ENCODE data around the gene TEX51.

Gene TEX51

DNA sequence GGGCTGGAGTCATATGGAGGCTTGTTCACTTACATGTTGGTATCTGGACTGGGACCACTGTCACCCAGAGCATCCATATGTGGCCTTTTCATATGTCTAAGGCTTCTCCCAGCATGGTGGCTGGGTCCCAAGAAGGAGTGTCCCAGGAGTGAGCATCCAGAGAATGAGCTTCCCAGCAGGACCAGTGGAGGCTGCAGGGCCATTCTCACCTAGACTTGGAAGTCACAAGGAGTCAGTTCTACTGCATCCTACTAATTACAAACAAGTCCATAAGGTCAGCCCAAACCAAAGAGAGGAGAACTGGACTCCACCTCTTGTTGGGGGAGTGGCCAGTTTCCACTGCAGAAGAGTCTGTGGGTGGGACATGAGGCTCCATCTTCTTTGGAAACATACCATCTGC is 5.1 kb upstream of the TEX51 start:
- no peak for DNase-seq (ENCODE audit: low read depth)

DNA sequence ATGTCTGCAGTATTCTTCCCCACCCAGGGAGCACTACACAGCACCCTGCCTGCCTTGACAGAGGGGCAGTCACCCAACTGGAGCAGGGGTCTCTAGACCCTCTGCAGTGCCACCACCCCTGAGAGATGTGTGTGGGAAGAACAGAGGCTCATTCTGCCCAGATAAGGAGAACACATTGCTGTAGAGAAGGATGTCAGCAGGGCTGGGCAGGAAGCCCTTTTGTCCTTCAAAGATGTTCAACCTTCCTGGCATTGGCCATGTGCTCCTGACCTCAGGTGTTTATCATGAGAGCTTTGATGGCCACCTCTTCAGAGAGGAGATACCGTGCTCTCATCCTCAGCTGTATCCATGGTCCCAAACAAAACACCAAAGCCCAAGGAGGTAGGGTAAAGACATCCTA is 4.6 kb upstream of the TEX51 start:
- DNase-seq (ENCODE audit: low read depth), result no peak

DNA sequence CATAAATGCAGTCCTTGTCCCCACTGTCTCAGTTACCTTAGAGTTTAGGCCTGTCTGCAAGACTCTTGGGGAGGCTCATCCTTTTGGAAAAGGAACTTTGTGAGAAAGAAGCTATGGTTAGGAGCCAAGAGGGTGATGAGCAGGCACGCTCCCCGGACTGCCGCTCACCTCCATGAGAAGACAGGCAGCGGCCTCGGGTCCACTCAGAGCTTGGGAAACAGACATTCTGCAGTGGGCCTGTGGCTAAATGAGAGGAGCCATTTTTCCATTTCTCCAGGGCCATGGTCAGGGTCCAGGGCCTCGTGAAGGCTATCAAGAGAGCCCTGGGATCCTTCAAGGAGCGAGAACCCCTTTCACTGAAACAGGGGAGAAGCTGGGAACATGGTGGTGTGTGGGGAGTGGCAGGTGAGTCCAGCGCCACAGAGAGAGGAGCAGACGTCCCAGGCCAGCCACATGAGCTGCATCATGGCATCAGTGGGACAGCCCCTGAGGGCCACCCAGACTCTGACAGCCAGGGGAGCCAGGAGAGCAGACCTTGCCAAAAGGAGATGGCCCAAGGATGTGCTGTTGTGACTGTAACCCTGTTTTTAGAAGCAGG is 4.0 kb upstream of the TEX51 start:
- no peak for DNase-seq (ENCODE audit: low read depth)

DNA sequence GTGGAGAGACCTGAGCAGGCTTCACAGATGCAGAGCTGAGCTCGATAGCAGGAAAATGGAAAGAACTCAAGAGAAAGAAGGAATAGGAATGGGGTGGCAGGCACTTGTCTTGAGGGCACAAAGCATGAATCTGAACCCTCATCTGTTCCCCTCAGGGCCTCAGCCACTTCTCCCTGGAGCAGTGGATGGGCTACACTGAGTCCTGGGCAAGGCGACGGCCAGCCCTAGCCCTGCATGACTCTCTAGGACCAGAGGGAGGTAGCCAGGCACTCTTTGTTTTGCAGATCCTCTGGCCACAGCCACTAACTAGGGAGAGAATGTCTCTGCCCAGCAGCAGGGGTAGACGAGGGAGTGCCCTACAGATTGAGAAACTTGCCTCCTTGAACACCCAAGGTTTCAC is 3.4 kb upstream of the TEX51 start:
- no peak for DNase-seq (ENCODE audit: low read depth)

DNA sequence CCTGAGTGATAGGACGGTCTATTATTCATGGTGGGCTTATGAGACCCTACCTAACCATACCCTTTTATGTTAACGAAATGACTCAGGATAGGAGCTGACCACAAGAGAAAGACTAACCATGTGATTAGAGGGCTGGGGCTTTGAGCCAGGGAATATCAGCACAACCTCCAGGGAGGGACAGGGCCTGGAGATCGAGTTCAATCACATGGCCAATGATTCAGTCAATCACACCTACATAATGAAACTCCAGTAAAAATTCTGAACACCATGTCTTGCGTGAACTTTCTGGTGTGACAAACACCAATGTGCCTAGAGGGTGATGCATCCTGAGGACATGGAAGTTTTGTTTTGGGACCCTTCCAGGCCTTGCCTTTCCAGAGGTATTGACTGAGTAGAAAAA is 2.2 kb upstream of the TEX51 start:
- no peak for DNase-seq (ENCODE audit: low read depth)

DNA sequence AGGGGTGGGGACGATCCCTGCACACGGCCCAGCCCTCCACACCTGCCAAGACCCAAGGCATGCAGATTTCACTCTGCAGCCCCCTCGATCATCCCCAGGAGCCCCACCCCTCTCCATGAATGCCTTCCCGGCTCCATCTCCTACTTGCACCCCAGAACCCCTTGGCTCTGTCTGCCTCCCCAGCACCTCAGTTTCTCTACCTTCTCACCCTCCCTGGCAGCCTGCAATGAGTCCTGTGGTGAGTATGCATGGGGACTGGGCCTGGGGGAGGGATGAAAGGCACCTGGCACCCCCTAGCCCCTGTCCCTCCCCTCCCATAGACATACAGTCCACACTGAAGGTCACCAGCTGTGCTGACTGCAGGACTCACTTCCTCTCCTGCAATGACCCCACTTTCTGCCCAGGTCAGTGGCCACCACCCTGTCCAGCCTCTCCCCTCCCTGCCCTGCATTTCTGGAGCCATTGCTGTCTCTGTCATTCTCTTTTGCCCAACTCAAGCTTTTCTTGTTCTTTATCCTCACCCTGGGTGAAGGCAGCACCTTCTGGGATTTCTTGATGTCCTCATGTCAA is 1.0 kb downstream of the TEX51 start:
- no peak for DNase-seq (ENCODE audit: low read depth)

DNA sequence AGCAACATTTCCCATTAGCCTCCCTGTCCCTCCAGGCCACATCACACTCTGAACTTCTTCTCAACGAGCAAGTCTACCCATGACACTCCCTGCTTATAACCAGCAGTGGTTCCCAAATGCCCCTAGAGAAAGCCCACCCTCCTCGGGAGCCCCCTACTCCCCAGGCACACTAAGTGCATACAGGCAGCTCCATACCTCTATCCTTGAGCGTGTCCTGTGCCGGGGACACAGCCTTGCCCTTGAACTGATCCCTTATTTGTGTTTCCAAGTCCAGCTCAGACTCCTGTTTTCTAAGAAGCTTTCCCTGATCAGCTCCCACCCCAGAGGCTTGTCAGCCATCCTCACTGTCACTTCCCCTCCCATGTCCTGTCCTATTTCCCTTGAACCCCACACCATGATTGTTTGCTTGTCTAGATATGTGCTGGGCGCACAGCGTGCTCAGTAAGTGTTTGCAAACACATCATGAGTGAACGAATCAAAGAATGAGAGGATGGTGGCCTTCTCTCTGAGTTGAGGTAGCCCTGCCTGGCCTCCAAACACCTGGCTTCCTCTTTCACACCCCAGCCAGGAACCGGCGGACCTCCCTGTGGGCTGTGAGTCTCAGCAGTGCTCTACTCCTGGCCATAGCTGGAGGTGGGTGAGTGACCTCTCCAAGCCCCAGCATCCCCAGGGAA is 2.1 kb downstream of the TEX51 start:
- no peak for DNase-seq (ENCODE audit: low read depth)

DNA sequence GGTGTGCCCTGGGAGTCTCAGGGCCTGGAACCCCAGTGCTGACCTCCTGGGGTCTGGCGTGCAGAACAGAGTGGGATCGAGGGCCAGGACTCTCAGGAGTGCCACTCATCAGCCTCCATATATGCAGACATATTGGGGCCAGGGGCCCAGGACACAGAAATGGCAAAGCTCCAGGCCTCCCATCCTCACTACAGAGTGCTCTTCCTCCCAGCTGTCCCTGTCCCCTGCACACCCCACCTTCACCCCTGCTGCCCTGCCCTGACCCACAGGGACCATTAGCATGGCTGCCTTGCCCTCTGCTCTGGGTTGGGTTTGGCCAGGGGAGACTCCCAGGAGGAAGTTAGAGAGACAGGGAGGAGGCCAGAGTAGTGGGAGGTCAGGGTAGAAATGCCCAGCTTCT is 2.8 kb downstream of the TEX51 start:
- no peak for DNase-seq (ENCODE audit: low read depth)

DNA sequence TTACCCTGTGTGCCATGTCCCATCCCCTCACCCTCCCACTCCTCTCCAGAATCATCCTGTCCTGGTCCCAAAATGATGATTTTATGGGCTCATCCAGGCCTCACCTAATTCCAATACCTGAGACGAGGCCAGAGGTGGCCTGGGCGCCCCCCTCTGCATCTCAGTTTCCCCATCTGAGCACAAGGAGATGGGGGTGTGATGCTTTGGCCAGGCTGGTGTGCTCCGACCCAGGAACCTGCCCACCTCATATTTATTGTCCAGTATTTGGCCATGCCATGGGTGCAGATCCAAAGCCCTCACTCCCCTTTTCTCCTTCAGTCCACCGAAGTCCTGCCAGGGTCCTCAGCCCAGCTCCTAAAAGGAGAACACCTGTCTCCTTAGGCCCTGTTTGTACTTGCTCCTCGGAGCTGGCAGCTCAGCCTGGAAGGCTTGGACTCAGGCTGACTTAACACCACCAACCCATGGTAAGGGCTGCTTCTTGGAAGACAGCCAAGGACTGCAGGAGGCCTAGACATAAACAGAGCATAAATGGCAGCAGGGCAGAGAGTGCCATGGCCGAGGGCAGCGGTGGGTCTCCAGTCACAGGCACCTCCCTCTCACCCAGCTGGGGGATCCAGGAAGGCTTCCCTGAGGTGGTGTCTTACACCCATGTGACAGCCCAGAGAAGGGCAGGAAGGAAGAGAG is 3.6 kb downstream of the TEX51 start:
- DNase-seq (ENCODE audit: low read depth), result no peak

DNA sequence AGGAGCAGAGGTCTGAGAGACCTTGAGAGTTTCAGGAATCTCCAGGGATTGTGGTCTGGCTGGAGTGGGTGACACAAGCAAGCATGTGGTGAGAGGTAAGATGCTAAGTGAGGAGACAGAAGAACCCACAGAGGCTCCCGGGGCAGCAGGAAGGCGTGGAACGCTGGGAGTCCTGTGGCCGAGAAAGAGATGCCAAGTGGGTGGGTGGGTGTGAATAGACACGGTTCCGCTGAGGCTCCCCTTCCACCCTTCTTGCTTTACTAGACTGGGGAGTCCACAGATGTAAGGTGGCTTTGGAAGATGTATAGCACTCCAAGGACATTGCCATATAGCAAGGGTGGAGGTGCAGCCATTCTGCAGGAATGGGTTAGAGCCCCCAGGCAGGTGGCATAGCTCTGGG is 4.2 kb downstream of the TEX51 start:
- DNase-seq (ENCODE audit: low read depth), result no peak

DNA sequence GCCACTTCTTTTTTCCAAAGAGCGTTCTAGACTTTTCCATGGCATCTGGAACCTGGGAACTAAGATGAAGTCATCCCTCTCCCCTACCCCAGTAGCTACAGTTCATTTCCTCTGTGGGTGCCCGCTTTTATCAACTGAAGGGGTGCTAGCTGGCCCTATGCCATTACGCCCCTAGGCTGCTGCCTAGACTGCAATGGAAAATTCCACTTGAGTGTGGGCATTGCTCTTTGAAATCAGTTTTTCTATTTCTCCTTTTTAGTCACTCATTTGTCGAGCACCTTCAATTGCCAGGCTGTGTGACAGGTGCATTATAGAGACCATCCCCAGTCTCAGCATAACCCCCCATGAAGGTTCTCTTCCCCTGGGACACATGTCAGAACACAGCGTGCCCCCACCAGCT is 7.3 kb downstream of the TEX51 start:
- DNase-seq (ENCODE audit: low read depth), result no peak

DNA sequence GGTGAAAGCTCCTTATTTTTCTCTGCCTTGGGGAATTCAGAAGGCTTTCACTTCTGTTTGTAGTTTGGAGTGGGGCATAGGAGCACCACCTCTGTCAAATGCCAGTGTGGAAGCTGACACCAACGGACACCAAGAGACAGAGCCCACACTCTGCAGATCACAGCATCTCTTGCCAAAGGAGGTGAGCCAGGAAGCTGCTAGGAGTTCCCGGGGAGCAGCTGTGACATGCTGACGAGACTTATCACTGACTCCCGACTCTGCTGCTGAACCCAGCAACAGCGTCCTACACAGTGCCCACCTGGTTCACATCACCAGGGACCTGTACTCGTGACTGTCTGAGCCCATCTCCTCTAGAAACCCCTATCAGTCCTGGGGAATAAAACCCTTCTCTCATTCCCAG is 8.1 kb downstream of the TEX51 start:
- DNase-seq (ENCODE audit: low read depth), result no peak

DNA sequence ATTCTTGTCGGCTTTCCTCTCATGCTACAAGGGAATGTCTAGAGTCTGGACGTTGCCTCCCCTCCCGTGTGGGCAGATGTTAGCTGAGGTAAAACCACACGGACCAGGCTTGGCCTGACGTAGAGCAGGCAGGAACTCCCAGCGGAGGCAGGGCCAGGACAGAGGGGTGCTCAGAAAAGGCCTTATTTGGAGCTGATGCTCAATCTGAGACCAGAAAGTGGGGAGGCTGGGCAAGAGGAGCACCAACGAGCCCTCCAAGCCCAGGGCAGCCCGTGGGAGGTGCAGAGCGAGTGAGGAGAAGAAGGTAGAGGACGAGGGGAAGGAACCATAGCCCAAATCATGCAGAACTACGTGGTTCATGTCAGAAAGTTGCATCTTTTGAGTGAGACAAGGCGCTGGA is 9.0 kb downstream of the TEX51 start:
- DNase-seq (ENCODE audit: low read depth), result no peak

DNA sequence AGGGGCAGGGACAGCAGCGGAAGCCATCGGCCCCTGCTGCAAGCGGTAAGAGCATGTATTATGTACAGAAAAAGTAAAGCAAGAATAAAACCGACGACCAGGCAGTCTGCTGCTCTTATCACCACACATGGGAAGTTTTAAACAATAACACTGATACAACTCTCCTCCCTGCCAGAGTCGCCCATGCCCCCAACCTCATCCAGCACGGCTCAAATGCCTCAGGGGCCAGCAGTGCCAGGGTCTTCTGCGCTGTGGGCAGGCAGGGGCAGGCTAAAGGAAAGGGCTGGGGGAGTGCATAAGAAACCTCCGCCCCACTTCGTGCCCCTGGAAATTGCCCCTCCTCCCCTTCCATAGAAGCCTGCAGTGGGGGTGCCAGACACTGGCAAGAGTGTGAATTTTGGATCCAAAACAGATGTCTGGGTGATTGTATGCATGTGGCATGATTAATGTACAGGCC is 10.1 kb downstream of the TEX51 start:
- no peak for DNase-seq (ENCODE audit: low read depth)

DNA sequence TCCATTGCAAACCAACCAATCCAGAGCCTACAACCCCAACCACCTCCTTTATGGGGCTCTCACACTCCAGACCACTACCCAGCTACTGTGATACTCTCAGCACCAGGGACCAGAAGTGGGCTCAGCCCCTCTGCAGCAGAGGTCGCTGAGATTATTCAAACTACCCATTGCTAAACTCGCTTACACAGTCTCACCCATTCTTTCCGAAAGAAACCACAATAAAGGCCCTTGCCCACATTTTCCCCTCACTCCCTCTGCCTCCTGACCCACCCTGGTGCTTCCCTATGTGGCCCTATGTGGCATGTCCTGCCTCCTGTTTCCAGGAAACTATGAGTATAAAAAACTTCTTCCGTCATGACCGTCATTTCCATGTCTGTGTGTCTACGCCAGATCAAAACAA is 10.7 kb downstream of the TEX51 start:
- DNase-seq (ENCODE audit: low read depth), result no peak

DNA sequence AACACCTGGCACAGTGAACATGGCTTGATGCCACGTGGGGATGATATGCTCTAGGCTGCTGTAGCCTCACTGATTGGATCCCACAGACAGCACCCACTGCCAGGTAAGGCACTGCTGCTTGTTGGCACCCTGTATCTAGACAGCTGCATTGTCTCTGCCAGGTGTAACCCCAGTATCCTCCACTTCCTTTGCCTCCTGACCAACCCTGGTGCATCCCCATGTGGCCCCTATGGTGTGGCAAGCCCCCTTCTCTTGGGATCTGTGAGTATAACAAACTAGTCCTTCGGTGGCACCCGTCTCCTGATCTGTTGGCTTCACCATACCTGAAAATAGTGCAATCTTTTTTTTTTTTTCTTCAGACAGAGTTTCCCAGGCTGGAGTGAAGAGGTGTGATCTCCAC is 11.1 kb downstream of the TEX51 start:
- DNase-seq (ENCODE audit: low read depth), result no peak

DNA sequence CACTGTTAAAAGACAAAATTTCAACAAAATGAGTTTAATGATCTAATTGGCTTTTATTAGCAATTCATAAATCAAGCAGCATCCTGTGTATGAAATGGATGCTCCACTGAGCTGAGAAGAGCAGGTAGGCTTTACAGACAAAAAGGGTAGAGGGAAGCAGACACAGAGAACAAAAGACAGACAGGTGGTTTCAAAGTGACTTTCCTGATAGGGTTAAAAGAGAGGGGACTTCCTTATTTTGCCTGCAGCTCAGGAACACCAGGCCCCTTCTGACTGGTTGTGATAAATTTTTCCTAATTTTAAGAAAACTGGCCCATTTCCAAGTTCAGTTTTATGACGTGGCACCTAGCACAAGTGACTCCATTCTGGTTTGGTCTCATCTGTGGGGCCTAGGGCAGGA is 11.9 kb downstream of the TEX51 start:
- no peak for DNase-seq (ENCODE audit: low read depth)

DNA sequence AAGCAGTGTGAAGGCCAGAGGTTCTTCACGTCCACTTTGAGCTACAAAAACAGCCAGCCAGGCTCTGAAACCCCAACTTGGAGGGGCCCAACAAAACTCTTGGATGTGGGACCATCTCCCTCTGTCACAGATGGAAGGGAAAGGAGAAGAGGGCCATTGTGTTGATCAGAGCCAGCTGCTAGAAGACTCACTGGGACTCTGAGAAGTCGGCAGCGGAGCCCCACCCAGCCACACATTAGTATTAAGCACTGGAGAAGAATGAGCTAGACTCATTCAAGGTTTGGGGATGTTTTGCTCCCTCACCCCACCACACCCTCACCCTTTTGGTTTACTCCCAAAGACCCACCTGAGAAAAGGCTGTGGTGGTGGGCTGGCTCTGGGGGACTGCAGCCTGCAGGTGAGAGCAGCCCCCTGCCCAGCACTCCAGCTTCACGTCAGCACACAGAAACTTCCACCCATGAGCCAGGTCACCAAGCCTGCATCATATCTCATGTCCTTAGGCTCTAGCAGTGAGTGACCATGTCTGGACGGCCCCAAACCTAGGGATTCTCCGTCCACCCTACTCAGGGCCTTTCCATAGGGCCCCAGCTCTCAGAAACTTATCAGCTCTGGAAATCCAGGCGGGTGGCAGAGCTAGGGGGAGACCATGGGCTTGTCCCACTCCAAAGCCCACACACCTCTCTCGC is 12.6 kb downstream of the TEX51 start:
- no peak for DNase-seq (ENCODE audit: low read depth)

DNA sequence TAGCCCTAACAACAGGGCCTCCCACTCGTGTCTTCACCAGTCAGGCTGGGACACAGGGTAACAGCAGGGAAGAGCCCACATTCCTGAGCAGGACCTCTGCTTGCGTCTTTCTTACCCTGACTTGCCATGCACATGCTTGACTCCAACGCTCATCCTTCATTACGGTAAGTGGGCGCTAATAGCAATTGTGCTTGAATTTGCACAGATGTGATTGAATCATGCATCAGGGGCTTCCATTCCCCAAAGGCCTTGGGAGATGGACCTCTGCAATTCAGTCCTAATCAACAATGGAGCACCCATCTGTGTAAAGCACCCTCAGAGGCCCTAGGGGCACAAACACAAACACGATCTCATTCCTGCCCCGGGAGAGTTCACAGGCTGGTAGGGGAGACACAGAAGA is 13.5 kb downstream of the TEX51 start:
- no peak for DNase-seq (ENCODE audit: low read depth)

DNA sequence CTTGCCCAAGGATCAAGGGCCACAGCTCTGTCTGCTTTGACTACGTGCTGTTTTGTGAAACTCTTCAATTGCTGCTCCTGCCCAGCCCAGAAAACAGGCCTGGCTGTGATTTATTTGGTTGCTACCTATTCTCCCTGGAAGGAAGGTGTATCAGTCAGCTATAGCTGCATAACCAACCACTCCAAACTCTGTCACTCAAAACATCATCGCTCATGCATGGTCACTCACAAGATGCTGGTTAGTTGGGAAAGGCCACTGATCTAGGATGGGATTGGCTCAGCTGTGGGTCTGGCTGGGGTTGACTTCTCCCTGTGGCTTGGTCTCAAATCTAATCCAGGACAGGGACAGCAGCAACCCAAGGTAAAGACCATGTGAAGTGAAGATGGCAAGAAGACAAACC is 14.6 kb downstream of the TEX51 start:
- no peak for DNase-seq (ENCODE audit: low read depth)

DNA sequence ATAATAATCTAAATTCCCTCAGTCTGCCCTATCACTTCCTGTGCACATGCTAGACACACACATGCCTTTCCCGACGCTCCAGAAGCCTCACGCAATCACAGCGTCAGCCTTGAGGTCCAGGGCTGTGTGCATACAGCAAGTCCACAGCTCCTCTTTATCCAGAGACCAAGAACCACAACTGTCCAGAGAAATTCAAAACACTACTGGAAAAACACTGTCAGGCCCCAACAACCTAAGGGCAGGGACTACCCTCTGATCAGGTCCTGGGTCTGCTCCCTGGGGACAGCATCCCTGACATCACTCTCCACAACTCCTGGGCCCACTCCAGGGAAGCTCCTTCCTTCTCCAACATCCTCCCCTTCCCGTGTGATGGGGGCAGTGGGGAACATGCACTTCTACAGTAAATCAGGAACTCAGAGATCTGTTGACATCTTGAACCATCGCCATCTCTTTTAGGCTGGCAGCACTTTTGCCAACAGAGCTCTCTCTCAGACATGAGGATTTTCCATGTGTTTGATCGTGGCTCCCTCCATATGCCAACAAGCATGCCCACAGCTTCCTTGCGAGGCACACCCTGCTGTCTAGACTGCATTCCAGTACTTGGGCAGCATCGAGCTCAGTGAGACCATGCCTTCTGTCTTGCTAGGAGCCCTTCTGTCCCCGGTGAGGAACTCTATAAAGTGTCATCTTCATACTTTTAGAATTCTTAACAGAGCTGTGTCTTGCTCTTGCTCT is 15.4 kb downstream of the TEX51 start:
- no peak for DNase-seq (ENCODE audit: low read depth)

Measured in stimulated activated CD8-positive, alpha-beta memory T cell treated with anti-CD3 and anti-CD28 coated beads, Interleukin-15, amount 100 ng/mL, for 1 hour (primary cell).